Measurements from ENCODE around the gene KCTD3.

DNA sequence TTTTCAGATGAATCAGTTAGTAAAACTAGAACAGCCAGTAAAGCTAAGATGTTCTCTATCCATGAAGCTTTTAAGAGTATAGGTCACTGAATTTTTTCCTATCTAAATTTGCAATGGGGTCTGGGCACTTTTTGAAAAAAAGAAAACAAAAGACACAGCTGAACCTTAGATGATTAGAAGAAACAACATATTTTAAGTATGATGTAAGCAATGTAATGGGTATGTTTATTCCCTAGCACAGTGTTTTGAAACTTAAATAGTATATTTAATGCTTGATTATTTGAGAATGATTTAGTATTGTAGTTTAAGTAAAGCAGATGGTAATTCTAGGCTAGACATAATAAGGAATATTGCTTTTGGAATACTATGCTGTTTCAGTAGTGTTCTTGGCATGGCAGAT, 36.2 kb downstream of the KCTD3 start:
- TF ChIP-seq EZH2 (IDR thresholded peaks at IDR 0.05; ENCODE audit: borderline replicate concordance) = no peak
- TF ChIP-seq, protein P1, sequence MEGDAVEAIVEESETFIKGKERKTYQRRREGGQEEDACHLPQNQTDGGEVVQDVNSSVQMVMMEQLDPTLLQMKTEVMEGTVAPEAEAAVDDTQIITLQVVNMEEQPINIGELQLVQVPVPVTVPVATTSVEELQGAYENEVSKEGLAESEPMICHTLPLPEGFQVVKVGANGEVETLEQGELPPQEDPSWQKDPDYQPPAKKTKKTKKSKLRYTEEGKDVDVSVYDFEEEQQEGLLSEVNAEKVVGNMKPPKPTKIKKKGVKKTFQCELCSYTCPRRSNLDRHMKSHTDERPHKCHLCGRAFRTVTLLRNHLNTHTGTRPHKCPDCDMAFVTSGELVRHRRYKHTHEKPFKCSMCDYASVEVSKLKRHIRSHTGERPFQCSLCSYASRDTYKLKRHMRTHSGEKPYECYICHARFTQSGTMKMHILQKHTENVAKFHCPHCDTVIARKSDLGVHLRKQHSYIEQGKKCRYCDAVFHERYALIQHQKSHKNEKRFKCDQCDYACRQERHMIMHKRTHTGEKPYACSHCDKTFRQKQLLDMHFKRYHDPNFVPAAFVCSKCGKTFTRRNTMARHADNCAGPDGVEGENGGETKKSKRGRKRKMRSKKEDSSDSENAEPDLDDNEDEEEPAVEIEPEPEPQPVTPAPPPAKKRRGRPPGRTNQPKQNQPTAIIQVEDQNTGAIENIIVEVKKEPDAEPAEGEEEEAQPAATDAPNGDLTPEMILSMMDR (IDR thresholded peaks at IDR 0.05; ENCODE audit: poor library complexity) = no peak
